Fibroblast of lung (primary cell): ENCODE measurements around the gene C1QL2. TPM values are rescaled to one million over a fixed set of nuclear protein-coding genes. Genes with fewer than 3 reads are reported as not detected.

Source experiments
- DNase-seq, 2 donors: peaks; one replicate each; pipeline versions ENCODE4 v3.0.0 to v3.0.0-alpha.2; 2010; ENCODE audit warnings: low read depth in 2 of 2
- H2AFZ ChIP-seq: 2 replicates; pipeline ENCODE4 v1.5.1; 2012; ENCODE audit warnings: low read length, control low read depth, inconsistent platforms
- H3K27ac ChIP-seq: 2 replicates; pipeline ENCODE4 v1.5.1; 2011; ENCODE audit warnings: low read length, control low read depth; ENCODE audit not compliant: insufficient read depth
- H3K27me3 ChIP-seq: 2 replicates; pipeline ENCODE4 v1.5.1; 2011; ENCODE audit warnings: mild to moderate bottlenecking, low read length; ENCODE audit not compliant: control insufficient read depth, insufficient read depth
- H3K36me3 ChIP-seq: 2 replicates; pipeline ENCODE4 v1.5.1; 2011; ENCODE audit warnings: low read length; ENCODE audit not compliant: control insufficient read depth, insufficient read depth
- H3K4me1 ChIP-seq: 2 replicates; pipeline ENCODE4 v1.5.1; 2011; ENCODE audit warnings: low read length; ENCODE audit not compliant: control insufficient read depth, insufficient read depth; ENCODE audit errors: extremely low read depth
- H3K4me2 ChIP-seq: 2 replicates; pipeline ENCODE4 v1.5.1; 2011; ENCODE audit warnings: low read length, control low read depth; ENCODE audit not compliant: insufficient read depth; ENCODE audit errors: extremely low read depth
- H3K4me3 ChIP-seq, 4 experiments: fragments of 200-600 bp in 1 of 4; sonication (generic) in 1 of 4; replicated peaks in 1 of 4; 2 replicates each; pipeline ENCODE4 v1.5.1; 2011 to 2016; ENCODE audit warnings: low read length in 4 of 4, low read depth in 3 of 4, mild to moderate bottlenecking in 3 of 4, control low read depth in 2 of 4, inconsistent platforms in 1 of 4, mixed read lengths in 1 of 4; ENCODE audit not compliant: insufficient read depth in 1 of 4; ENCODE audit errors: control extremely low read depth in 1 of 4
- H3K79me2 ChIP-seq: 2 replicates; pipeline ENCODE4 v1.5.1; 2012; ENCODE audit warnings: mild to moderate bottlenecking, low read length, inconsistent platforms; ENCODE audit not compliant: control insufficient read depth, insufficient read depth
- H3K9ac ChIP-seq: 2 replicates; pipeline ENCODE4 v1.5.1; 2011; ENCODE audit warnings: mild to moderate bottlenecking, low read length, control low read depth; ENCODE audit not compliant: insufficient read depth
- H3K9me3 ChIP-seq: 2 replicates; pipeline ENCODE4 v1.5.1; 2012; ENCODE audit warnings: low read depth, low read length; ENCODE audit not compliant: control insufficient read depth, insufficient read depth
- H4K20me1 ChIP-seq: 2 replicates; pipeline ENCODE4 v1.5.1; 2011; ENCODE audit warnings: low read length; ENCODE audit not compliant: control insufficient read depth, insufficient read depth; ENCODE audit errors: extremely low read depth
- EZH2 ChIP-seq: IDR thresholded peaks from 2 replicates; pipeline ENCODE4 v1.5.1; 2012; ENCODE audit warnings: low read length, control low read depth, mild to moderate bottlenecking; ENCODE audit errors: missing control alignments
- polyA plus RNA-seq, 2 donors: library from polyadenylated mRNA; depleted of rRNA in 1 of 2; stranded (reverse) in 1 of 2; unstranded in 1 of 2; fragments of >200 nt; gene quantifications; 2 replicates each; pipeline ENCODE4 v1.2.1, GENCODE V29; 2011 to 2012; ENCODE audit warnings: missing spikeins in 1 of 2
- total RNA-seq: library from RNA; depleted of rRNA; stranded (reverse); fragments of >200 nt; gene quantifications from 2 replicates; pipeline ENCODE4 v1.2.1, GENCODE V29; 2014
- TF ChIP-seq, protein P1 (sequence below), 2 donors: IDR thresholded peaks in 1 of 2; conservative IDR thresholded peaks in 1 of 2; 1 replicate in 1 of 2; 2 replicates in 1 of 2; pipeline ENCODE4 v1.5.1; 2011 to 2012; ENCODE audit warnings: low read length in 2 of 2, control low read depth in 1 of 2, inconsistent platforms in 1 of 2, low read depth in 1 of 2, mild to moderate bottlenecking in 1 of 2

The C1QL2 gene
- total and polyA plus RNA-seq, 2 donors (not counting 1 experiment from before 2014, with no cell fraction given) = not detected

DNA sequence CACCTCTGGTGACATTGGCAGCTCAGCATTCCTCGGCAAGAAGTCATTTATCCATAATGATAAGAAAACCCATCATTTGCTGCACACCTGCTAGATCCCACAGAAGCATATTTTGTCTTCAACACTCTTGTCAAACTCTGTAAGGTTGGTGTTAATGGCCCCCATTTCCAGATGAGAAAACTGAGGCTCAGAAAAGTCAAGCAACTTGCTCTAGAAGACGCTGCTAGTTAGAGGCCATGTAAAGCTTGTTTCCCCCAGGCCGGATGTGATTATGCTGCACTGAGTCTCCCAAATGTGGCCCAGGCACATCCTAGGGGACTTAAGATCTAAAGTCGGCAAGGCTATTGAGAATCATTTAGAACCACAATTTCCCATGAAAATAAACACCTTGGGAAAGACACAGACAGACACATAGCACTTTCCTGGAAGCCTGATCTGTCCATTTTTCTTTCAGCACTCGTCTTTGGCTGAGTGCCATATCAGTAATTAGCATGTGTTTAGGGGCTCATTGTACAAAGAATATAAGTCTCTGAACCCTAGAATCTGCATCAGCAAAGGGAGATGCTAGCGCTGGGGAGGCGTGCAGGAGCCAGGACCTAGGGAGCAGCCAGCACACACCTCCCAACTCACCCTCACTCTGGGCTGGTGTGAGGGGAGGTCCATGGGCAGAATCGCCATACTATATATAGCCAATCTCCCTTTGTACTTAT, 39.3 kb downstream of the C1QL2 start:
- Histone ChIP-seq H3K36me3 (no peaks in the 10 kb centered on the region), H3K4me3 (no peak overlapping the region), H4K20me1 (no peaks in the 10 kb centered on the region), H3K27me3 (no peaks in the 10 kb centered on the region), H3K4me2 (no peak overlapping the region), H3K4me1 (no peaks in the 10 kb centered on the region), H2AFZ (no peak overlapping the region), H3K79me2 (no peaks in the 10 kb centered on the region), H3K27ac (no peak overlapping the region), H3K9ac (no peak overlapping the region), H3K9me3 (no peaks in the 10 kb centered on the region)
- DNase-seq = no peak
- no peak for TF ChIP-seq EZH2
- TF ChIP-seq, protein P1, sequence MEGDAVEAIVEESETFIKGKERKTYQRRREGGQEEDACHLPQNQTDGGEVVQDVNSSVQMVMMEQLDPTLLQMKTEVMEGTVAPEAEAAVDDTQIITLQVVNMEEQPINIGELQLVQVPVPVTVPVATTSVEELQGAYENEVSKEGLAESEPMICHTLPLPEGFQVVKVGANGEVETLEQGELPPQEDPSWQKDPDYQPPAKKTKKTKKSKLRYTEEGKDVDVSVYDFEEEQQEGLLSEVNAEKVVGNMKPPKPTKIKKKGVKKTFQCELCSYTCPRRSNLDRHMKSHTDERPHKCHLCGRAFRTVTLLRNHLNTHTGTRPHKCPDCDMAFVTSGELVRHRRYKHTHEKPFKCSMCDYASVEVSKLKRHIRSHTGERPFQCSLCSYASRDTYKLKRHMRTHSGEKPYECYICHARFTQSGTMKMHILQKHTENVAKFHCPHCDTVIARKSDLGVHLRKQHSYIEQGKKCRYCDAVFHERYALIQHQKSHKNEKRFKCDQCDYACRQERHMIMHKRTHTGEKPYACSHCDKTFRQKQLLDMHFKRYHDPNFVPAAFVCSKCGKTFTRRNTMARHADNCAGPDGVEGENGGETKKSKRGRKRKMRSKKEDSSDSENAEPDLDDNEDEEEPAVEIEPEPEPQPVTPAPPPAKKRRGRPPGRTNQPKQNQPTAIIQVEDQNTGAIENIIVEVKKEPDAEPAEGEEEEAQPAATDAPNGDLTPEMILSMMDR (conservative IDR thresholded peaks at IDR 0.05 in 1 of 2, IDR thresholded peaks at IDR 0.05 in 1 of 2; ENCODE audit: low read depth in 1 of 2, low read length in 2 of 2) = no peak

DNA sequence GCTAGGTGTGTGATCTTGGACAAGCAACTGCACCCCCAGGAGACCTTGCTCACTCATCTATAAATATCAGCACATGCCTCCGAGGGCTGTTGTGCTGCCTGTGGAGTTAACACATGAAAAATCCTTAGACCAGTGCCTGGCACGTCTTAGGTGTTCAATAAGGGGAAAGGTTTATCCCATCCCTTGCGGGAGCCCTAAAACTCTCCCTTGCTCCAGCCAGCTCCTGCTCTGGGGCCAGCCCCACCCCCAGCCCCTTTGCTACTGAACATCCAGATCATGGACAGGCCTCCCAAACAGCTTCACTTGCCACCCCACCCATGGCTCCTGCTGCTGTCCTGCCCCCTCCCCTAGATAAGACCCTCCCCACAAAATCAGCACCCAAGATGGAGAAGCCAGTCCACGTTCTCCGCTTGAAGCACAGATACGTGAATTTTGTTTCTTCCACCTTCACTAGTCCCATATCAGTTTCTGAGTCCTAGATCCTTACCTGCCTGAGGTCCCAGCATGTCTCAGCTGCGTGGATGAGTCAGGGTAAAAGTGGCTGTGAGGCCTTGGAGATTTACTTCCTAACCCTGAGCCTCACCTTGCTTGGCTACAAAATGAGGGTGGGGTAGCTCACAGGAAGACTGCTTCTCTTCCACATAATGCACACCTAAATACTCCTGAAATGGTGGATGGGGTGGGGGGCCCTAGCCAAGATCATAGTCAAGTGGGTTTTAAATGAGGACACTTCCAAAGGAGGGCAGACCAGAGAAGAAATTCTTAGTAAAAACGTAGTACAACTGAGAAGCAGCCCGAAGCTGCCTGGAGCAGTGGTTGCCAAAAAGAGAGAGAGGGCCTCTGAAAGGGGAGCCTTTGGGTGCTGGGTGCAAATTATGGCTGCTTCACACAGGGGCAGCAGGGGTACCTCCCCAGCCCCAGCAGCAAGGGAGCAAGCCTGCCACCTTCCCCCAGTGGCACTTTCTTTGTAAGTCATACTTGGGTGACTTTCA, 40.4 kb downstream of the C1QL2 start:
- no peak for DNase-seq
- Histone ChIP-seq H3K79me2 (no peaks in the 10 kb centered on the region), H3K9me3 (no peaks in the 10 kb centered on the region), H2AFZ (no peak overlapping the region), H3K4me1 (no peaks in the 10 kb centered on the region), H3K27ac (no peak overlapping the region), H3K4me3 (no peak overlapping the region), H3K27me3 (no peaks in the 10 kb centered on the region), H3K36me3 (no peaks in the 10 kb centered on the region), H3K4me2 (no peak overlapping the region), H3K9ac (no peak overlapping the region), H4K20me1 (no peaks in the 10 kb centered on the region)
- TF ChIP-seq, protein P1 (conservative IDR thresholded peaks at IDR 0.05 in 1 of 2, IDR thresholded peaks at IDR 0.05 in 1 of 2; ENCODE audit: low read depth in 1 of 2, low read length in 2 of 2) = no peak
- TF ChIP-seq EZH2 = no peak

DNA sequence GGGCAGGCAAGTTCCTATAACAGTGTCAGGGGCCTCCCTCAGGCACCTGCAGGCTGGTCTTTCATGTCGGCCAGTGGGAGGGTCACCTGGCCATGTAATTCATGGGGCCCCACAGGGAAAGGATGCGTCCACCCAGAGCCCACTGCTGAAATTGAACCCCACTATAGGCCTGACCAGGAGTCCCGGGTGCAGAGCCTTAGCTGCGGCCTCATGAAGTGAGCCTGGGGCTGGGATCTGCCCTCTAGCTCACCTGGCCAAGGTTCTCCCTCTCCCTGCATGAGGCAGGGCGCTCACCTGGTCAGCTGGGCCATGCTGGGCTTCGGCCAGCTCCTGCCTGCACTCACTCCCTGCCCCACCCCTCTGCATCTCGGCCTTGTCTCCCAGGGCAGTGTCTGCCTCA, 41.1 kb downstream of the C1QL2 start:
- H3K4me3 ChIP-seq = no peak overlapping the region
- no peaks in the 10 kb centered on the region for H3K79me2 ChIP-seq
- H3K27me3 ChIP-seq = no peaks in the 10 kb centered on the region

More for the DNA sequence above, 41.1 kb downstream of the C1QL2 start:
- no peak for DNase-seq
- Histone ChIP-seq H3K9ac (no peak overlapping the region), H3K27ac (no peak overlapping the region), H2AFZ (no peak overlapping the region), H3K4me1 (no peaks in the 10 kb centered on the region), H3K9me3 (no peaks in the 10 kb centered on the region), H3K4me2 (no peak overlapping the region), H3K36me3 (no peaks in the 10 kb centered on the region), H4K20me1 (no peaks in the 10 kb centered on the region)
- no peak for TF ChIP-seq EZH2
- TF ChIP-seq, protein P1 (conservative IDR thresholded peaks at IDR 0.05 in 1 of 2, IDR thresholded peaks at IDR 0.05 in 1 of 2; ENCODE audit: low read depth in 1 of 2, low read length in 2 of 2) = no peak
